Measurements from ENCODE around the gene ERRFI1.

GRCh38 chr1:7984811-7985210 lies 41.3 kb downstream of the ERRFI1 start:
- TF ChIP-seq FOXM1 (IDR thresholded peaks at IDR 0.05; ENCODE audit: borderline replicate concordance, low read depth) (no peak), USF1 (IDR thresholded peaks at IDR 0.05) (no peak), RAD21 (IDR thresholded peaks at IDR 0.05; ENCODE audit: low read depth) (no peak), YY1 (IDR thresholded peaks at IDR 0.05; ENCODE audit: low read depth) (no peak), NFIC (IDR thresholded peaks at IDR 0.05) (no peak), EP300 (IDR thresholded peaks at IDR 0.05; ENCODE audit: borderline replicate concordance) (no peak), MAX (IDR thresholded peaks at IDR 0.05) (no peak), REST (IDR thresholded peaks at IDR 0.05; ENCODE audit: low read depth) (no peak), TAF1 (IDR thresholded peaks at IDR 0.05; ENCODE audit: low read depth) (no peak), ZBTB7A (IDR thresholded peaks at IDR 0.05; ENCODE audit: low read depth) (no peak), EGR1 (IDR thresholded peaks at IDR 0.05) (no peak), CEBPB (IDR thresholded peaks at IDR 0.05) (no peak), TEAD4 (IDR thresholded peaks at IDR 0.05) (no peak)

Data from Ishikawa (cell line).